Retina (tissue), 1 donor: ENCODE results near the gene MTMR11.

Experiments
- DNase-seq: peaks from one replicate; pipeline ENCODE4 v3.0.0-alpha.2; 2016

MTMR11 gene

DNA sequence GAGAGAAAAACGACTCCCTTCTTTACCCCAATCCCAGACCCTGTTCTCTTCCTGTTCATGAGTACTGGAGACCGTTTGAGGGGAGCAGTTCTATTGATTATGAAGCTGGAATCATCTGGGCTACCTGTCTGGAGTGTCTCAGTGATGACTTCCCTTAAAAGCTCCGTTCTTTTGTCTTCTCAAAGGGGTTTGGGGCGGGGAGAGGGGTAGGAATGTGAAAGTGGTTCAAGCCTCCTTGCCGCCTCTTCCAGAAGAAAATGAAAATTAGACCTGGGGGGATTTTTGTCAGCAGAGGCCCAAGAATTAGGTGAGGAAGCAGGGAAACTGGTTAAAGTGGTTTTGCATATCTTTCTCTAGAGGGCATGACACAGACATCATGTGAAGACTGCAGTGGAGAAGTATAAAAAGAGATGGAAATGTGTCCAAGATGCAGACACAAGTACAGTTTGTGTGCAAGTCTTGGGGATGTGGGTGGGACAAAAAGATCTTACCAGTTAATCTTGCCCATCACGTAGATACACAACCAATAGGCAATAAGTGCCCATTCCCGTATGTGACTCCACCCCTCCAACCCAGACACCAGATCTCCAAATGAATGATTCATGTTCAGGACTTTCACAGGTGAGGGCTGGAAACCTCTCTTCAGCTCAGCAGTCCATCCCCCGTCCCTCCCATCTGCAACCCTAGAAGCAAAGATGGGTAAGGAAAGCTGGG, 470 bp upstream of the MTMR11 start:
- DNase-seq = peak; percentile 44

DNA sequence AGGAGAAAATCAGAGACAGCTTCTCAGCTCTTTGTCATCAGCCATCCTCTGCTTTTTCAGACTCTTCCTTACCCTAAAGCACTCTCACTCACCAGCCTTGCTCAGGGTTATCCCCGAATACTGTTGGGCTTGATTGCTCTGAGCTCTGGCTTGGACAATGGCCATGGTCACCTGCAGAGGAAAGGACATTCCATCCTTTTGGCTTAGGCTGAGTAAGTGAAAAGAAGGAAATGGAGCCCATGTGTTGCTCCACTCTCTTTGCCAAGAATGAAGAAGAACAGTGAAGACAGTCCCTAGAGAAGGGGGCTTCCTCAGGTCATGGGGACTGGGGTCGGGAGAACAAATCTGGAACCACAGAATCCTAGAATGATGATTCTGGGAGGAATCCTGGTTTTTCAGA, 2.3 kb downstream of the MTMR11 start:
- DNase-seq = no peak

DNA sequence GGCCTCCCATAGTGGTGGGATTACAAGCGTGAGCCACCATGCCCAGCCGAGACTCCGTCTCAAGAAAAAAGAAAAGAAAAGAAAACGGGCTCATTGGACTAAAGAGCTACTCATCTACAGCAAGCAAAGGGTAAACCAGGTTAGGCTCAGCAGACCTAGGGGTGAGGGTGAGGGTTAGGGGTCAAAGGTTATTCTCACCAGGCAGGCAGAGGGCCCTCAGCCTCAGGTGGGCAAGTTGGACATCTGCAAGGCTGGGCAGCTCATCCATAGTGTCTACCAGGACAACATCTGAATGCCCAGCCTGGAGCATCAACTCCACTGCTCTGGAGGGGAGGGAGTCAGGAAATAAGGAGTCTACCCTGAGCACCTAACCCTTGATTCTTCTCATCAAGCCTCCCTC, 3.5 kb downstream of the MTMR11 start:
- DNase-seq = no peak

DNA sequence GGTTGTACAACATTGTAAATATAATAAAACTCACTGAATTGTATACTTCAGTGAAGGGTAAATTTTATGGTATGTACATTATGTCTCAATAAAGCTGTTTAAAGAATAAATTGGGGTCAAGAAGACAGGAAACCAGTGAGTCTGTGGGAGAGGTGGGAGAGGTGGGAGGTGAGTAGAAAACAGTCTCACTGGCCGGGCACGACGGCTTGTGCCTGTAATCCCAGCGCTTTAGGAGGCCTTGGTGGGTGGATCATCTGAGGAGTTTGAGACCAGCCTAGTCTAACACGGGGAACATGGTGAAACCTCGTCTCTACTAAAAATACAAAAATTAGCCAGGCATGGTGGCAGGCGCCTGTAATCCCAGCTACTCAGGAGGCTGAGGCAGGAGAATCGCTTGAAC, 4.2 kb downstream of the MTMR11 start:
- no peak for DNase-seq

DNA sequence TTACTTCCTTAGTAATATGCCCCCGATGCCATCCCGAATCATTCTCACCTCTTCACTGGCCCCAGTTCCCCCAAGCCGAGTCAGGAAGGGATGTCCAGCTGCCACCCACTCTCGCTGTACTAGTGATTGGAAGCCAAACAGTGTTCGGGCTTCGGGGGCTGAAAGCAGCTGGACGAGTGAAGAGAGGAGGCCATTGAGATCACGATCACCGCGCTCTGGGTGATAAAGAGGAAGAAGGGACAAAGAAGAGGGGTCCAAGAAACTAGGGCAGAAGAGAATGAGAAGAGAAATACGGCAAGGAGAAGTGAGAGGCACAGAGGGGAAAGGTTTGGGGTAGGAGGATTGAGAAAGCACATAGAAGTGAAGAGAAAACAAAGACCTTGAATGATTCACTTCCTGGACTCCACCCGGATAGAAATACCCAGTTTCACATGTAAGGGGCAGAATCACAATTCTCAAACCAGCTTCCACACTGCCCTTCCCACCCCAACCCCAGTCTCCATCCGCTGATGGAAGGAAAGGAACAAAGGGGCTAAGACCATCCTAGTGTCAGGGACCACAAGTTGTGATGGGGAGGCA, 5.4 kb downstream of the MTMR11 start:
- DNase-seq = no peak

DNA sequence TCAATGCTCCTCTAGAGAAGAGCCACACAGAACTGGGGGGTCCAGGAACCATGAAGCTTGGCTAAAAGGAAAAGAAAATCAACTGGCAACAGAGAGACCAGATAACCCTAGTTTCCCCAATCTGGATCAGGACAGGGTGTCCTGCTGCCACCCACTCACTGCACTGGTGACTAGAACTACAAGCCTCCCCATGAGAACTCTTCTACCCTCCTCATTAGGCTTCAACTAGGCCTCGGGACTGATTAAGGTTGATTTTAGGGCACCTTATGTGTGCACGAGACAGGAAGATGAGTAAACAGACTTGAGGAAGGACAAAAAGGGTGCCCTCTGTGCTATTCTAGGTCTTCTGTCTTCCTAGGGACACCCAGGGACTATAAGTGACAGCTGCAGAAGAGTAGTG, 6.8 kb downstream of the MTMR11 start:
- no peak for DNase-seq

DNA sequence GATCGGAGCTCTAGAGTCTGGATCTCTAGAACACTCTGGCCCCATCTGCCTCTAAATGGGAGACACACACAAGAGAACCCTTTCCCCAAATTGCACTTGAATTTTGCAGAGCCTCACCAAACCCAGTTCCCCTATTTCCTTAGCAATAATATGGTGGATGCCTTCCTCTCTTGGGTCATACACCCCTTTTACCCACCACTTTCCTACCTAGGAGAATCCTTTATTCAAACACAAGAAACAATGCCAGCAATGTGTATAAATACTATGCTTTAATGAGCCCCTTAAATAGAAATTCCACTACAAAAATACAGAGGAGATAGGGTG, 8.3 kb downstream of the MTMR11 start:
- no peak for DNase-seq

DNA sequence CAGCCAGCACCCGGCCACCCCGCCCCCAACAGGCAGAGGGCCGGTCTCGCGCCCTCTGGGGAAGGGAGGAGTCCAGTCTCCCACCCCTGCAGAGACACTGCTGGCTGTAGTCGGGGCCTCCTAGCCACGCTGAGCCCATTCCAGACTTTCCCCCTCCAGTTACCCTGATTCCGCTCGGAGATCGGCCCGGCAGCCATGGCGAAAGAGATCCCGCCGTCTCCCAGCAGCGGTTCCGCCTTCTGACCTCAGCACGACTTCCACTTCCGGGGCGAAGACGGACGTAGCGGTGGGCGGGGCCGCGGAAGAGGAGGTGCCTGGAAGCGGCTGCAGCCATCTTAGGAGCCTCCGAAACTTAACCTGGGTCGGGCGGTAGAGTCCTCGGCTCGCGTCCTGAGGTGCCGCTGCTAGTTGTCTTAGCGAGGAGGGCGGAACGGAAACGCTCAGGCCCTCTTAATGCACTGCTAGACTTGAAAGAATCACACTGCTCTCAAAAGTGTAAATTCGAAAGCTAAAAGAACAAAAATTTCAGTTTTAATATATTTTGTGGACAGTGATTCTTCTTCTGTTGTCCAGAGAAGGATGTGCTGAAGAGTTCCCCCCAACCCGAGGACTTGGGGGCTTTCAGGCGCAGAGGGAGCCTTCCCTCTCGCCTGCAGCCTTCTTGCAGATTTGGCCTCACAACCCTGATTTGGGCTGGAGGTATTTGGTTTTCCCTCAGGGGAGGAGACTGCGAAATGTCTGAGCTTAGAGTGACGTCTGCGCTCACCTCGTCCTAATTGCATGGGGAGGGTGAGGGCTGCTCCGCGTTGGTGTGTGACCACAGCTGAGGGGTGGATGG, 8.9 kb downstream of the MTMR11 start, which contains the start of gene SF3B4:
Gene SF3B4 (minus strand): TSS at position 241 of the 838 bp plus-strand sequence. CDS start 44 bp downstream, at position 197.
- DNase-seq = peak; percentile 98

DNA sequence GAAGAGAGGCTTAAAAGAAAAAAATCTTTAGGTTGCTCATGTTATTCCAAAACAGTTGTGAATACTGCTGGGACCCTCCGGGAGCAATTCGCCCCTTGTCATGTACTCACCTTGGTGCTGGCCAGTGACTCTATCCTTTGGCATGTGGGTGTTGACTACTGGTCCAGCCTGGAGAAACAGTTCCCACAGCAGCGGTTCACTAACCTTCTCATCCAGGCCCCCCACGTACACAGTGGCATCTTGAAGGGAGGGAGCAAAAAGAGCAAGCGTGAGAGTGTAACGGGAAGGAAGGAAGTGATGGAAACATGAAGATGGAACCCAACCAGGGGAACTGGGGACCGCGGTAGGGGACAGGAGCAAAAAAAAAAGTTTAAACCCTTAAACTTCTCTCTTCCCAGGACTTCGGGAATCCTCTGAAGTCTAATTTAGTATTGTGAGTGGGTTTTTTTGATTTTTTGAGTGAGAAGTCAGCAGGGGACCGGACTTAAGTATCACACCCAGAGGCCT, 9.6 kb downstream of the MTMR11 start:
- no peak for DNase-seq

DNA sequence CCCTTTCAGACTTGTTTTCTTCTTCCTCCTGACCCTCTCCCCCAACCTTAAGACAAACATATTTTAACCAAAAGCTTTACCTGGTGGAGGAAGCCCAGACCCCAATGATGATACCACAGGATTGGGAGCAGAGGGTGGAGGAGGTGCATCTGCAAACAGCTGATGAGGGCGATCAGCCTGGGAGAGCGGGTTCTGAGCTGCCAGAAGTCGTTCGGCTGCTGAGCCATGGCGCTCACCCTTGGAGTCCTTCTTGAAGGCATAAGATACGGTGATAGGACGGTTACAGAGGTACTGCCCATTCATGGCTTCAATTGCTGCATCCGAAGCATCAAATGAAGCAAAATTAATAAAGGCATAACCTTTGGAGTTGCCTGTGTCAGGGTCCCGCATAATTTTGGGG, 10.4 kb downstream of the MTMR11 start:
- DNase-seq = no peak

DNA sequence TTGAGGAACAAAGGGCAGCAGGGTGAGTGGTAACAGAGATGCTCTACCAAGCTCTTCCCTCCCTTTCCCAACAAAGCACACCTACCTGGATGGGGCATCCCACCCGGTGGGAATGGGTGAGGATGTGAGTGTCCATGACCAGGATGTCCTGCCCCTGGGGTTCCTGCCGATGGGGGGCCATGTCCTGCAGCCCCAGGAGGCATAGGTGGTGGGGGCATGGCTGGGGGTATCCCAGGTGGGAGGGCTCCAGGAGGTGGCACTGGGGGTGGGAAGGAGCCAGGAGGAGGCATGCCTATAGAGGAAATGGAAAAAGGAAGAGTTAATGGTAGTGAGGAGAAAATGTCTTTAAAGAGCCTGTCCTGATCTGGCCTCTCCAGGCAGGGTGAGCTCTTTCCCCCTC, 10.9 kb downstream of the MTMR11 start:
- no peak for DNase-seq

DNA sequence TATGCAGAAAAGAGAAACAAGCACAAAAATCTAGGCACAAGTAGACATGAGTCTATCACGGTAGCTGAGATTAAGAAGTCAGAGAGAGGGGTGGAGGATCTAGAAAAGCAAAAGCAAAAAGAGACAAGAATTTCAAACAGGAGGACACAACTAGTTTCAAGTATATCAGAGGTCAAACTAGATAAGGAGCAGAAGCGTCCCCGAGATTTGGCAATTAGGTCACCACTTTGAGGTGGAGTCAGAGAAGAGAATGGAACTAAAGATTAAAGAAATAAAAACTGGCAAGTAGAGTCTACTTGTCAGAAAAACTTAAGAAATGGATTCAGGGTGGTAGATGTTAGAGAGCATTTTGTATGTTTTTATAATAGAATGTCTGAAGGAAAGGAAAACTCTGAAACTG, 11.3 kb downstream of the MTMR11 start:
- no peak for DNase-seq

DNA sequence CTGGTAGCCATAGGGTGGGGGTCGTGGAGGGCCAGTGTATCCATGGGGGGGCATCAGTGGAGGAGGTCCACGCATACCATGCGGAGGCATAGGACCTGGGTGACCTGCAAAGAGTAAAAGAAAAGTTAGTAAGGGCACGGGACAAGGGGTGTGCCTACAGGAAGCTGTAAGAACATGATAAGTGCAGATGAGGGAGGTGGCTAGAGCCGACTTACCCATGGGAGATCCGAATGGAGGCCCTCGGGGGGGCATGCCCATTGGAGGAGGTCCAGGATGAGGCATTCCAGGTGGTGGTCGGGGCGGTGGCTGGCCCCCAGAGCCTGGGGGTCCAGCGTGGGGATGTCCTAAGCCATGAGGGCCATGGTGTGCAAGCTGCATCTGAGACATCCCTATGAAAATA, 13.1 kb downstream of the MTMR11 start:
- no peak for DNase-seq

DNA sequence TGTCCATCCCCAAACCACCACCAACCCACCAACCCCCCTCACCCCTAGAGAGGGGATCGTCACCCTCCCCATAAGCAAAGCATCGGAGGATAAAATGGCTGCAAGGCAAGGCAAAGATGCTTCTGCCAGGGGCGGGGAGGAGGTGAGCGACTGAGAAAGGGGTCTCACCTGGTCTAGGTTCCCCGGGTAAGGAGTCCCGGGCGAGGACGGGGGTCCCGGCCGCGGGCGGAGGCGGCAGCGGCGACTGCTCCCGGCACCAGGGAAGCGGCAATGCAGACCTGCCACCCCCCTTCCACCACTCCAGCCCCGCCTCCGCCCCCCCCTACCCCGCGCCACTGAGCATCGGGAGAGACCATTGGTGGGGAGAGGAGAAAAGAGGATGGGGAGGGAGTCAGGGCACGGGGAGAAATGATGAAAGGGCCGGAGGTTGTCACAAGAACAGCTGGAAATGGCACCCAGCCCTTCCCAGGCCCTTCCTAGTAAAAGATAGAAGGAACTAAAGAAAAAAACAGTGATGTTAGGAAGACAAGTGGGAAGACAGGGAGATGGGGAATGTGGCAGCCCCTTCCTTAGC, 19.0 kb downstream of the MTMR11 start, which contains the start of gene SV2A:
Gene SV2A (minus strand): TSS at position 274 of the 574 bp plus-strand sequence. CDS start 4,004 bp downstream, outside the sequence.
- DNase-seq = peak; percentile 81

DNA sequence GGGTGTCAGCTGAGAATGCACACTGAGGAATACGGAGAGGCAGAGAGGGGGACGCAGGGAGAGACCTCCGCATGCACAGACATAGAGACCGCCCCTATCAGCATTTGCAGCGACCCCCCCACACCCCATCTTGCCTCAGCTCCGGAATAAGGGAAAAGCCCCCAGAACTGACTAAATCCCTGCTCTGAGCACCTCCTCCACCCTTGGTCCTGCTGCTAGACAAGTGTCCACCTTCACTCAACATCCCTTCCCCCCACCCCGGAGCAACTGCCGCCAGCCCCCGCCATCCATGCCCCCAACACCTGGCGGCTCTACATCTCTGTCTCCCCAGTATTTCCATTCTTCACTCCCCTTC, 19.8 kb downstream of the MTMR11 start:
- DNase-seq = peak; percentile 13

DNA sequence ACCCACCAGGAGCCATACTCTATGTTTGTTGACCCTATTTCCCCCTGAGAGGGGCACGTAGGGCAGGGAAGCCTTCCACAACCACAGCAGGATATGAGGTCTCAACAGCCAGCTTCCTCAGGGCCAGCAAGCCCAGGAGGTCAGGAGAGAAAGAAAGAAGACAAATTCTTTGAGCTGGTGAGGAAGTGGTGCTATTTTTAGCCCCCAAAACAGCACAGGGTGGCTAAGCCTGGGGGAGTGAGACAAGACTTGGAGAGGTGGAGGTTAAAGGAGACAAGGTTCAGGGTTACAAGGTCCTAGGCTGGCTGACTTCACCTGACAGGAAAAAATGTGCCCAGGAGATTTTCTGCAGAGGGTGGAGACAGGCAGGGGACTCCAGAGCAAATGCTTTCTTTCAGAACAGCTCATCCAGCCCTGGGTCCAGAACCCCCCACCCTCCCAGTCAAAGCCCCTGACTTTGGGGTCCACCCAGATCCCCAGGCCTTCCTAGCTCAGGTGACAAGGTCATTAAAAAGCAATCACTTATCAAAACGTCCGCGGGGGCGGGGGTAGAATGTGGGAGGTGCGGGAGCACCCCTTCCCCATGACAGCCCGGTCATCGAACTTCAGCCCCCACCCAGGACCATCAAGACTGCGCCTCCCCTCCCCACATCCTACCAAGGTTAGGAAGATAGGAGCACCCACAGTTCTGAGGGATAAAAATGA, 20.3 kb downstream of the MTMR11 start:
- DNase-seq = peak; percentile 10

DNA sequence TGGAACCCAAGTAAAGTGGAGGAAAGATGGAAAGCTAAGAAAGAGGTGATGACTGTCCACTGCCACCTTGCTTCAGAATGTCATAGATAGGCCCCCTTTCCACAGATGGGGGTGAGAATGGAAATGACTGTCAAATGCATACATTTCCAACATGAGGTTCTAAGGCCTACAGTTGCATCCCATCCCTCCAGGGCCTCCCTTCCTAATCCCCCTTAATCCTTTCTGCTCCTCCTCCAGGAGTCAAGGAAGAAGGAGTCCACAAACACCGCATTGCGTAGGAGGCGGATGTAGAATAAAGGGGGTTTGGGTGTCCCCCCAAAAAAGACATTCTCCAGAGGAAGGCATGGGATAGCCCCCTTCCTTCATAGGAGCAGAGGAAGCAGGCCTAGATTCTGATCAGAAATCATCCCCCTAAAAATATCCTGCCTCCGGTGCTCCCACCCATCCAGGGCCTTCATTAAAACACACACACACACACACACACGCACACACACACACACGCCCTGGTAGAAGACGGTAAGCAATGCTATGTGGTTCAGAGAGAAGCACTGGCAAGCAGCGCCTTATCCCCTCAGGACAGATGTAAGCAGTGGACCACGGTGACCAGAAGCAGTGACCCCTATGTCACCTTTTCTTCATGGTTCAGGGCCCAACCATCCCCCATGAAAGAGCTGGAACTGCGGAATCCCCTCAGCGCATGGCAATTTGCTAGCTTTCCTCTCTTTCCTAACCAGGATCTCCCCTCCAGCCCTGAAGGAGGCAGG, 21.1 kb downstream of the MTMR11 start:
- DNase-seq = peak; percentile 68

DNA sequence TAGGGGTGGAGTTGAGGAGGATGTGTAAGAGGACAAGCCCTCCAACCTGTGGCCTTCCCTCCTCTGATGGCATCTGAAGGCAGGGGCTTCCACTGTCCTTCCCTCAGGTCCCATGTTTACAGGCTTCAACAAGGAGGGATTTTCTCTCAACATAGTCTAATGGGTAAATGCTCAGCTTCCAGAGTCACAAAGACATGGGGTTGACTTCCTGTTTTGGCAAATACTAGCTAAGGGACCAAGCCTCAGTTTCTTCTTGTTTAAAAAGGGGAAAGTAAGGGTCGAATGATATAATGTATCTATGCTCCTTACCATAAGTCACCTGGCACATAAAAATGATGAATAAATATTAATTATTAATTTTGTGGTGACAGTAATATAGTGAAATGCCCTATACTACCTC, 22.1 kb downstream of the MTMR11 start:
- no peak for DNase-seq

DNA sequence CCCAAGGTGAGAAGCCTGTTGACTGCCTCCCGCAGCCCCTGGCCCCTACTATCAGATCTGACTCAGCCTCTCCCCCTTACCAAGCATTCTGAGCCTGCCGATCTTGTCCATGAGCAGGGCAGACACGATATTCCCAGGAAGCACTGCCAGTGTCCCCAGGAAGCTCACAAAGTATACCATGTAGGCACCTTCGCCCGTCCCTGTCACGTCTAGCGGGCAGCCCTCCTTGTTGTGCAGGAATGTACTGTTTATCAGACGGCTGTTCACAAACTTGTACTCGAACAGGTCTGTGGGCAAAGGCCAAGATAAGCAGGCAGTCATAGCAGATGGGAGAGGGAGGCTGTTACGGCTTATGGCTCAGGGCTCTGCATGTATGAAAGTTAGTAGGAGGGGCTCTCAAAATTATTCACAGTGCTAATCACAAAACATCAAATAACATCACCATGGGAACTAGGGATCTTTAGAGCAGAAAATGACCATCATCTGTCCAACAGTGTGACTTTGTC, 30.1 kb downstream of the MTMR11 start:
- no peak for DNase-seq

DNA sequence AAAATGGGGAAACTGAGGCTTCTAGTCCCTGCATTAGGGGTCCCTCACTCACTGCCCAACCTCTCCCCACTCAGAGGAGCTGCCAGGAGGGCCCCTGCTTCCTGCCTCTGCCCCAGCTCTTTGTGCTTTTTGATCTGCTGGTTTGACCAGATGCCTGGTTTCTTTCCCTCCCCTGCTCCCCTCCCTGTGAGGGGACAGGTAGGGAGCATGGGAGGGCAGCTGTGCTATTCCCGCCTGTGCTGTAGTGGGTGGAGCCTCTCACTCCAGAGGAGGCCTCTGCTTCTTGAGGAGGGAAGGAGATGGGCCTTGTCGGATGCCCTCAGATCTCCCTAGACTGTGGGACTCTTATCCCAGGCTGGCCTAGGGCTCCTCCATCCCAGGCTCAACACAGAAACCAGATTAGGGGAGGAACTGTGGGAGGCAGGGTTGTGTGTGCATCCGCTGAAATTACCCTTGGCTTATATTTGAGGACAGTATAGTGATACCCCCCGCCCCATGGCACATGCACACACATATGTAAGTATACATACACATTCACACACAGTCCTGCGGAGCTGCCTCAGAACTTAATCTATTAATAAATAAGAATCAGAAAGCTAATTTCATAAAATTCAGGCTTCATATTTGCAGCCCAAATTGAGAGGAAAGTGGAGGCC, 32.7 kb downstream of the MTMR11 start:
- DNase-seq = no peak
